OCI-LY7 (cell line): ENCODE results near the gene CDSN. TPM values are rescaled to one million over a fixed set of nuclear protein-coding genes. Genes with fewer than 3 reads are reported as not detected.
A peak's percentile ranks its signal among the peaks of the same experiment; 100 is the strongest.

Experiments used
- BruUV-seq: library from RNA; stranded (reverse); fragments of 400-500 nt; replicated peaks from 2 replicates; lab custom pipeline; 2021; lab: Mats Ljungman, UMichigan
- CTCF ChIA-PET: fragments of 300-600 bp; sonication (Branson Sonifier 250); formaldehyde crosslinking; loops from one replicate; lab custom pipeline; 2022; ENCODE audit warnings: antibody characterized with exemption; ENCODE audit not compliant: unreplicated experiment; lab: Charles Lee
- POLR2A ChIA-PET: fragments of 300-600 bp; sonication (Branson Sonifier 250); formaldehyde crosslinking; loops from one replicate; lab custom pipeline; 2022; ENCODE audit warnings: antibody characterized with exemption; lab: Charles Lee
- DNase-seq: peaks from one replicate; pipeline ENCODE4 v3.0.0-alpha.2; 2015; ENCODE audit warnings: low spot score
- H2AFZ ChIP-seq: fragments of 200-600 bp; sonication (generic), shearing (Covaris generic); 2 replicates; pipeline ENCODE4 v1.6.1; 2014; ENCODE audit warnings: mild to moderate bottlenecking, antibody characterized with exemption, low read length, moderate library complexity
- H3K27ac ChIP-seq: fragments of 200-600 bp; sonication (generic); 2 replicates; pipeline ENCODE4 v1.5.1; 2014; ENCODE audit warnings: mixed run types, low read depth, mild to moderate bottlenecking, moderate library complexity, low read length, inconsistent platforms; ENCODE audit not compliant: poor library complexity, severe bottlenecking
- H3K36me3 ChIP-seq: fragments of 200-600 bp; sonication (generic); 2 replicates; pipeline ENCODE4 v1.6.1; 2014; ENCODE audit warnings: mild to moderate bottlenecking, antibody characterized with exemption, low read length, moderate library complexity, mixed read lengths; ENCODE audit not compliant: insufficient read depth
- H3K4me1 ChIP-seq: fragments of 200-600 bp; sonication (generic); 2 replicates; pipeline ENCODE4 v1.5.1; 2014; ENCODE audit warnings: mild to moderate bottlenecking, low read length; ENCODE audit not compliant: insufficient read depth, poor library complexity, severe bottlenecking
- H3K4me2 ChIP-seq: fragments of 200-600 bp; sonication (generic); 2 replicates; pipeline ENCODE4 v1.6.1; 2014; ENCODE audit warnings: mild to moderate bottlenecking, low read length
- H3K4me3 ChIP-seq: fragments of 200-600 bp; sonication (generic); 2 replicates; pipeline ENCODE4 v1.5.1; 2014; ENCODE audit warnings: mild to moderate bottlenecking, low read depth, low read length; ENCODE audit not compliant: poor library complexity, severe bottlenecking
- H3K79me2 ChIP-seq: fragments of 200-600 bp; sonication (generic); 2 replicates; pipeline ENCODE4 v1.6.1; 2016; ENCODE audit warnings: low read depth, mild to moderate bottlenecking, low read length, moderate library complexity, mixed read lengths; ENCODE audit not compliant: insufficient read depth
- H3K9me2 ChIP-seq: fragments of 200-600 bp; sonication (generic); 2 replicates; pipeline ENCODE4 v1.6.1; 2016; ENCODE audit warnings: mild to moderate bottlenecking, low read length, mixed read lengths; ENCODE audit not compliant: insufficient read depth
- H3K9me3 ChIP-seq: fragments of 200-600 bp; sonication (generic); 2 replicates; pipeline ENCODE4 v1.6.1; 2014; ENCODE audit warnings: mild to moderate bottlenecking, mixed run types, low read length, mixed read lengths
- H4K20me1 ChIP-seq: fragments of 200-600 bp; sonication (generic); 2 replicates; pipeline ENCODE4 v1.6.1; 2014; ENCODE audit warnings: mild to moderate bottlenecking, antibody characterized with exemption, low read length, moderate library complexity, mixed read lengths; ENCODE audit not compliant: insufficient read depth
- EZH2phosphoT487 ChIP-seq: fragments of 200-600 bp; sonication (generic); IDR thresholded peaks from 2 replicates; pipeline ENCODE4 v1.6.1; 2018; ENCODE audit warnings: low read depth, borderline replicate concordance, mild to moderate bottlenecking, mixed run types, antibody characterized with exemption, low read length, moderate library complexity, mixed read lengths
- intact Hi-C: fragments of 100-400 bp; cut with micrococcal nuclease; formaldehyde crosslinking; loops from one replicate; pipeline ENCODE4 v1.10.0; 2022; ENCODE audit not compliant: unreplicated experiment
- total RNA-seq, 2 experiments: library from RNA; depleted of rRNA in 1 of 2; stranded (reverse); fragments of >200 nt in 1 of 2; shearing (Covaris generic) in 1 of 2; gene quantifications; 2 replicates each; pipeline ENCODE4 v1.2.3, GENCODE V29; 2014 to 2022
- TF ChIP-seq, protein P1 (sequence below): fragments of 200-600 bp; sonication (generic); conservative IDR thresholded peaks from 2 replicates; pipeline ENCODE4 v1.5.1; 2014; ENCODE audit warnings: mild to moderate bottlenecking, antibody characterized with exemption, low read length, moderate library complexity, mixed read lengths

The CDSN gene
- total RNA-seq, 2 experiments from 2014 or later: not detected

DNA sequence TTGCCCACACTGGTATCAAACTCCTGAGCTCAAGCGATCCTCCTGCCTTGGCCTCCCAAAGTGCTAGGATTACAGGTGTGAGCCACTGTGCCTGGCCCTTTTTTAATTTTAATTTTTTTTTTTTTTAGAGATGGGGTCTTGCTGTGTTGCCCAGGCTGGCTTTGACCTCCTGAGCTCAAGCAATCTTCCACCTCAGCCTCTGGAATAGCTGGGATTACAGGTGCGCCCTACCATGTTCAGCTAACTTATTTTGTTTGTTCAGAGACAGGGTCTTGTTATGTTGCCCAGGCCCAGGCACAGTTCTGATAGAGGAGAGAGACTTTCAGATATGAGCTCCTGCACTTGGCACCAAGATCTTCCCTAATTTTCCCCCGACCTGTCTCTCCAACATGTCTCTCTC, 10.5 kb upstream of the CDSN start:
- Histone ChIP-seq H3K4me3 (no peak overlapping the region), H3K27ac (no peak overlapping the region), H2AFZ (no peak overlapping the region), H3K36me3 (no peaks in the 10 kb centered on the region), H4K20me1 (no peaks in the 10 kb centered on the region), H3K9me3 (no peaks in the 10 kb centered on the region), H3K4me2 (no peak overlapping the region), H3K79me2 (no peaks in the 10 kb centered on the region), H3K4me1 (no peaks in the 10 kb centered on the region), H3K9me2 (no peaks in the 10 kb centered on the region)
- intact Hi-C loops: no loop called here
- no peak for TF ChIP-seq EZH2phosphoT487
- TF ChIP-seq, protein P1, sequence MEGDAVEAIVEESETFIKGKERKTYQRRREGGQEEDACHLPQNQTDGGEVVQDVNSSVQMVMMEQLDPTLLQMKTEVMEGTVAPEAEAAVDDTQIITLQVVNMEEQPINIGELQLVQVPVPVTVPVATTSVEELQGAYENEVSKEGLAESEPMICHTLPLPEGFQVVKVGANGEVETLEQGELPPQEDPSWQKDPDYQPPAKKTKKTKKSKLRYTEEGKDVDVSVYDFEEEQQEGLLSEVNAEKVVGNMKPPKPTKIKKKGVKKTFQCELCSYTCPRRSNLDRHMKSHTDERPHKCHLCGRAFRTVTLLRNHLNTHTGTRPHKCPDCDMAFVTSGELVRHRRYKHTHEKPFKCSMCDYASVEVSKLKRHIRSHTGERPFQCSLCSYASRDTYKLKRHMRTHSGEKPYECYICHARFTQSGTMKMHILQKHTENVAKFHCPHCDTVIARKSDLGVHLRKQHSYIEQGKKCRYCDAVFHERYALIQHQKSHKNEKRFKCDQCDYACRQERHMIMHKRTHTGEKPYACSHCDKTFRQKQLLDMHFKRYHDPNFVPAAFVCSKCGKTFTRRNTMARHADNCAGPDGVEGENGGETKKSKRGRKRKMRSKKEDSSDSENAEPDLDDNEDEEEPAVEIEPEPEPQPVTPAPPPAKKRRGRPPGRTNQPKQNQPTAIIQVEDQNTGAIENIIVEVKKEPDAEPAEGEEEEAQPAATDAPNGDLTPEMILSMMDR: no peak
- DNase-seq: no peak
- no TSS peak for BruUV-seq
- CTCF ChIA-PET: interaction anchor here (0.5 kb wide), 1 partner anchor 247 kb away, joined by 12 read pairs; no protein-coding TSS in a partner anchor
- POLR2A ChIA-PET: no interaction called here

DNA sequence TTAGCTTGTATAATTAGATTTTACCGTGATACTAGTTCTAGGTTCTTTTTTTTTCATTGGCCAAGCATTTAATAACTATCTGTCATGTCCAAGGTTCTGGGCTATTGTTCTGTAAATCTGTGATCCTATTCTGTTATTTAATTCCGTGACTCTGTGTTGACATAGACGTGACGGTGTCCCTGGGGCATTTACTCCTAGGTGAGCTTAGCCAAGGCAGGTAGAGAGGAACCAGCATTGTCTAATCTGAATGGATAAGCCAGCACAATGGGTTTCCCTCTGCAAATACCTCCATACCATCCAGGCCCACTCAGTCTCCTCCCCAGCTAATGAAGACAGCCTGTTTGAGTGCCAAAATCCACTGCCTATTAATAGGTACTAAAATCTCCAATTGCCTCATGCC, 8.9 kb upstream of the CDSN start:
- Histone ChIP-seq H3K27ac (no peak overlapping the region), H3K4me1 (no peaks in the 10 kb centered on the region), H4K20me1 (no peaks in the 10 kb centered on the region), H2AFZ (no peak overlapping the region), H3K79me2 (no peaks in the 10 kb centered on the region), H3K4me3 (no peak overlapping the region), H3K9me3 (no peaks in the 10 kb centered on the region), H3K36me3 (no peaks in the 10 kb centered on the region), H3K4me2 (no peak overlapping the region), H3K9me2 (no peaks in the 10 kb centered on the region)
- intact Hi-C loops: no loop called here
- ChIA-PET CTCF (interaction anchor here (0.8 kb wide), 1 partner anchor 93 kb away, joined by 3 read pairs; no protein-coding TSS in a partner anchor), POLR2A (no interaction called here)
- no peak for TF ChIP-seq EZH2phosphoT487
- TF ChIP-seq, protein P1: no peak
- no TSS peak for BruUV-seq
- no peak for DNase-seq

DNA sequence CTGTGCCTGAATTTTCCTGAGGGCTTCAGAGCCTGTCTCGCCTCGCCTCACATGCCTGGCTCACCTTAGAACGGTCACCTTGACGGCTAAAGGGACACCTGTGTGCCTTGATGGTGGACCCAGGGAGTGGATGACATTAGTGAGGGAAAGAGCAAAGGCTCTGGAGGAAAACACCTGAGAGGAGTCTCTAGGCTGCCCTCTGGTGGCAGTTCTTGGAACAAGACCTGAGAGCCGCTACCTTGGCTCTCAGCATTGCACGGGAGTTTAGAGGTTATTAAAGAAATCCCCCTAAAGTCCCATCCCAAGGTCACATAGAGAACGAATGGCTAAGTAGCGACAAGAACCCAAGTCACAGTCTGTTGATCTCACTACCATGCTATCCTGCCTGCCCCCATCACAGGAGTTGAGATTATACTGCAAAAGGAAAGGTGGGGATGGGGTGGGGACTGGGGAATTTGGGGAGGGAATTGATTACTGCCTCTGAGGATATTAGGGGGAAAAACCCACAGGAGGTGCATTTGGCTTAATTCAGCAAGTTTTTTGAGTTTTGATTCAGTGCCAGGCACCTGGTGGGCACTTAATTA, 7.9 kb upstream of the CDSN start:
- Histone ChIP-seq H3K4me2 (no peak overlapping the region), H3K4me1 (no peaks in the 10 kb centered on the region), H3K9me2 (no peaks in the 10 kb centered on the region), H3K79me2 (no peaks in the 10 kb centered on the region), H3K9me3 (no peaks in the 10 kb centered on the region), H4K20me1 (no peaks in the 10 kb centered on the region), H3K36me3 (no peaks in the 10 kb centered on the region), H2AFZ (no peak overlapping the region), H3K27ac (no peak overlapping the region), H3K4me3 (no peak overlapping the region)
- intact Hi-C loops: no loop called here
- CTCF ChIA-PET: interaction anchor here (0.8 kb wide), 1 partner anchor 94 kb away, joined by 3 read pairs; no protein-coding TSS in a partner anchor
- POLR2A ChIA-PET: no interaction called here
- BruUV-seq: no TSS peak
- TF ChIP-seq, protein P1: peak; percentile 82
- TF ChIP-seq EZH2phosphoT487: no peak
- DNase-seq: peak; percentile 73
